Activated B cell treated with CpG ODN at 0.5 μM for 24 hours (primary cell): Measurements from ENCODE around the gene KIRREL3. TPM values are rescaled to one million over a fixed set of nuclear protein-coding genes. Genes with fewer than 3 reads are reported as not detected.

Source experiments
- ATAC-seq: fragments of 200-7000 bp; cut with Tn5 transposase; one replicate; pipeline ENCODE4 v1.10.0; 2021; ENCODE audit warnings: low read depth, mild to moderate bottlenecking, moderate library complexity
- CTCF ChIA-PET: fragments of 350-600 bp; sonication (Branson Sonifier 250); formaldehyde crosslinking; loops from one replicate; lab custom pipeline; 2021; ENCODE audit warnings: antibody characterized with exemption; lab: Charles Lee
- POLR2A ChIA-PET: fragments of 350-600 bp; sonication (Branson Sonifier 250); formaldehyde crosslinking; loops from one replicate; lab custom pipeline; 2021; ENCODE audit warnings: antibody characterized with exemption; lab: Charles Lee
- DNase-seq: peaks from one replicate; pipeline ENCODE4 v3.0.0; 2022
- H3K27ac Mint-ChIP-seq: one replicate; pipeline ENCODE4 v1.8.0; 2020; ENCODE audit warnings: mixed read lengths
- H3K27me3 Mint-ChIP-seq: one replicate; pipeline ENCODE4 v1.8.0; 2021; ENCODE audit warnings: mixed read lengths
- H3K36me3 Mint-ChIP-seq: one replicate; pipeline ENCODE4 v1.8.0; 2021; ENCODE audit warnings: low read depth, mixed read lengths
- H3K4me1 Mint-ChIP-seq: one replicate; pipeline ENCODE4 v1.8.0; 2021; ENCODE audit warnings: mixed read lengths
- H3K4me3 Mint-ChIP-seq: one replicate; pipeline ENCODE4 v1.8.0; 2020; ENCODE audit warnings: mild to moderate bottlenecking, mixed read lengths
- H3K9me3 Mint-ChIP-seq: one replicate; pipeline ENCODE4 v1.8.0; 2020; ENCODE audit warnings: mixed read lengths
- intact Hi-C: fragments of 100-400 bp; cut with micrococcal nuclease; formaldehyde crosslinking; loops from one replicate; pipeline ENCODE4 v1.15.1; 2024
- total RNA-seq: library from RNA; stranded (reverse); gene quantifications from 2 replicates; pipeline ENCODE4 v1.2.3, GENCODE V29; 2022
- TF ChIP-seq, protein P1 (sequence below): fragments of 200-600 bp; IDR thresholded peaks from one replicate; pipeline ENCODE4 v1.8.0; 2022; ENCODE audit warnings: antibody characterized with exemption, mild to moderate bottlenecking

KIRREL3 gene
- total RNA-seq, 1 donor from 2014 or later: not detected

GRCh38 chr11:126918556-126918955, 82.0 kb downstream of the KIRREL3 start:
- Mint-ChIP-seq H3K9me3 (no peaks in the 10 kb centered on the region), H3K27ac (no peak overlapping the region), H3K4me3 (no peak overlapping the region), H3K36me3 (no peaks in the 10 kb centered on the region), H3K27me3 (no peaks in the 10 kb centered on the region), H3K4me1 (no peaks in the 10 kb centered on the region)
- ChIA-PET CTCF (no interaction called here), POLR2A (no interaction called here)
- intact Hi-C loops: no loop called here
- DNase-seq (no peak), ATAC-seq (no peak)
- TF ChIP-seq, protein P1, sequence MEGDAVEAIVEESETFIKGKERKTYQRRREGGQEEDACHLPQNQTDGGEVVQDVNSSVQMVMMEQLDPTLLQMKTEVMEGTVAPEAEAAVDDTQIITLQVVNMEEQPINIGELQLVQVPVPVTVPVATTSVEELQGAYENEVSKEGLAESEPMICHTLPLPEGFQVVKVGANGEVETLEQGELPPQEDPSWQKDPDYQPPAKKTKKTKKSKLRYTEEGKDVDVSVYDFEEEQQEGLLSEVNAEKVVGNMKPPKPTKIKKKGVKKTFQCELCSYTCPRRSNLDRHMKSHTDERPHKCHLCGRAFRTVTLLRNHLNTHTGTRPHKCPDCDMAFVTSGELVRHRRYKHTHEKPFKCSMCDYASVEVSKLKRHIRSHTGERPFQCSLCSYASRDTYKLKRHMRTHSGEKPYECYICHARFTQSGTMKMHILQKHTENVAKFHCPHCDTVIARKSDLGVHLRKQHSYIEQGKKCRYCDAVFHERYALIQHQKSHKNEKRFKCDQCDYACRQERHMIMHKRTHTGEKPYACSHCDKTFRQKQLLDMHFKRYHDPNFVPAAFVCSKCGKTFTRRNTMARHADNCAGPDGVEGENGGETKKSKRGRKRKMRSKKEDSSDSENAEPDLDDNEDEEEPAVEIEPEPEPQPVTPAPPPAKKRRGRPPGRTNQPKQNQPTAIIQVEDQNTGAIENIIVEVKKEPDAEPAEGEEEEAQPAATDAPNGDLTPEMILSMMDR: no peak

- Mint-ChIP-seq H3K4me1 (no peaks in the 10 kb centered on the region), H3K9me3 (no peaks in the 10 kb centered on the region), H3K36me3 (no peaks in the 10 kb centered on the region), H3K4me3 (no peak overlapping the region), H3K27ac (no peak overlapping the region), H3K27me3 (no peaks in the 10 kb centered on the region)
- ATAC-seq (no peak), DNase-seq (no peak)
- TF ChIP-seq, protein P1: no peak
- intact Hi-C loops: no loop called here
- CTCF ChIA-PET: no interaction called here
- POLR2A ChIA-PET: no interaction called here
Observed at GRCh38 chr11:126917531-126918204, 82.9 kb downstream of the KIRREL3 start.

- Mint-ChIP-seq H3K4me1 (no peaks in the 10 kb centered on the region), H3K27me3 (no peaks in the 10 kb centered on the region), H3K36me3 (no peaks in the 10 kb centered on the region), H3K4me3 (no peak overlapping the region), H3K27ac (no peak overlapping the region), H3K9me3 (no peaks in the 10 kb centered on the region)
- ATAC-seq (no peak), DNase-seq (no peak)
- CTCF ChIA-PET: no interaction called here
- intact Hi-C loops: no loop called here
- POLR2A ChIA-PET: no interaction called here
- TF ChIP-seq, protein P1: no peak
Observed at GRCh38 chr11:126915430-126915829, 85.1 kb downstream of the KIRREL3 start.

- Mint-ChIP-seq H3K4me3 (no peak overlapping the region), H3K4me1 (no peaks in the 10 kb centered on the region), H3K27me3 (no peaks in the 10 kb centered on the region), H3K9me3 (no peaks in the 10 kb centered on the region), H3K36me3 (no peaks in the 10 kb centered on the region), H3K27ac (no peak overlapping the region)
- CTCF ChIA-PET: no interaction called here
- intact Hi-C loops: no loop called here
- ATAC-seq (no peak), DNase-seq (no peak)
- TF ChIP-seq, protein P1: no peak
- POLR2A ChIA-PET: no interaction called here
Observed at GRCh38 chr11:126914941-126915340, 85.6 kb downstream of the KIRREL3 start.

DNA sequence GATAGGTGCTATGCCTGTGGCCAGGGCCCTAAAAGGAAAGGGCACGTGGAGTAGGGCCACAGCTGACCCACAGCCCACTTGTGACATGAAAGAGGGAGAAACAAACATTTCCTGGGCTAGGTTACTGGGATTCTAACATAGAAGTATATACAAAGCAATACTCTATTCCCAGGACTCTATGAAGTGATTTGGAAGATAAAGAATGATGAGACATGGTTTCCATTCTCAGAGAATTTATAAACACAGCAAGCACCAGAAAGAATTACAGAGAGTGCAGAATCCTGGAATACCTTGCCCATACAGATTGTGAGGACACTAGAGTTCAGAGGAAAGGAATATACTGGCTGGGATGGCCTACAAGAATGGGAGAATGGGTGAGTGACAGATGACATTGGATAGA, 86.4 kb downstream of the KIRREL3 start:
- Mint-ChIP-seq H3K4me3 (no peak overlapping the region), H3K4me1 (no peaks in the 10 kb centered on the region), H3K27ac (no peak overlapping the region), H3K9me3 (no peaks in the 10 kb centered on the region), H3K27me3 (no peaks in the 10 kb centered on the region), H3K36me3 (no peaks in the 10 kb centered on the region)
- intact Hi-C loops: no loop called here
- TF ChIP-seq, protein P1: no peak
- DNase-seq (no peak), ATAC-seq (no peak)
- ChIA-PET CTCF (no interaction called here), POLR2A (no interaction called here)
